CD4-positive, alpha-beta memory T cell (primary cell): ENCODE results near the gene PHC3. TPM values are rescaled to one million over a fixed set of nuclear protein-coding genes. Genes with fewer than 3 reads are reported as not detected.

Experiments used
- CTCF ChIA-PET: fragments of 350-600 bp; sonication (Branson Sonifier 250); formaldehyde crosslinking; loops from one replicate; lab custom pipeline; 2021; ENCODE audit warnings: inconsistent platforms; ENCODE audit not compliant: partially characterized antibody; lab: Charles Lee
- POLR2A ChIA-PET: fragments of 350-600 bp; sonication (Branson Sonifier 250); formaldehyde crosslinking; loops from one replicate; lab custom pipeline; 2021; ENCODE audit not compliant: partially characterized antibody; lab: Charles Lee
- DNase-seq, 5 donors: peaks; one replicate each; pipeline versions ENCODE4 v3.0.0 to v3.0.0-alpha.2; 2020 to 2022; ENCODE audit warnings: mixed read lengths in 1 of 5
- H3K27ac ChIP-seq: one replicate; pipeline ENCODE4 v1.7.0; 2013; ENCODE audit warnings: low read depth, low read length
- H3K27me3 ChIP-seq: 2 replicates; pipeline ENCODE4 v1.7.0; 2013; ENCODE audit warnings: mild to moderate bottlenecking, low read length, moderate library complexity; ENCODE audit not compliant: insufficient read depth
- H3K36me3 ChIP-seq: 2 replicates; pipeline ENCODE4 v1.7.0; 2013; ENCODE audit warnings: mild to moderate bottlenecking, low read length, moderate library complexity; ENCODE audit not compliant: insufficient read depth
- H3K4me1 ChIP-seq: 2 replicates; pipeline ENCODE4 v1.7.0; 2013; ENCODE audit warnings: mild to moderate bottlenecking, low read length, moderate library complexity; ENCODE audit not compliant: insufficient read depth
- H3K4me3 ChIP-seq, 2 donors: one replicate each; pipeline ENCODE4 v1.7.0; 2013; ENCODE audit warnings: low read length in 2 of 2, mild to moderate bottlenecking in 1 of 2
- H3K9me3 ChIP-seq, 2 donors: one replicate each; pipeline ENCODE4 v1.7.0; 2013; ENCODE audit warnings: low read length in 2 of 2, control low read depth in 1 of 2; ENCODE audit not compliant: control insufficient read depth in 1 of 2
- H3K27ac Mint-ChIP-seq, 7 donors: one replicate each; pipeline ENCODE4 v1.8.0; 2020 to 2021; ENCODE audit warnings: mixed read lengths in 7 of 7, mild to moderate bottlenecking in 6 of 7, inconsistent platforms in 3 of 7, moderate library complexity in 3 of 7
- H3K27me3 Mint-ChIP-seq, 2 donors: one replicate each; pipeline ENCODE4 v1.8.0; 2020 to 2021; ENCODE audit warnings: mixed read lengths in 2 of 2
- H3K36me3 Mint-ChIP-seq, 2 donors: one replicate each; pipeline ENCODE4 v1.8.0; 2020 to 2021; ENCODE audit warnings: mixed read lengths in 2 of 2, inconsistent platforms in 1 of 2, mild to moderate bottlenecking in 1 of 2
- H3K4me1 Mint-ChIP-seq, 4 donors: one replicate each; pipeline ENCODE4 v1.8.0; 2020 to 2021; ENCODE audit warnings: mixed read lengths in 4 of 4, mild to moderate bottlenecking in 1 of 4
- H3K4me3 Mint-ChIP-seq, 8 donors: one replicate each; pipeline ENCODE4 v1.8.0; 2020 to 2021; ENCODE audit warnings: mixed read lengths in 8 of 8, mild to moderate bottlenecking in 7 of 8, moderate library complexity in 6 of 8, inconsistent platforms in 3 of 8
- H3K9me3 Mint-ChIP-seq, 8 donors: one replicate each; pipeline ENCODE4 v1.8.0; 2020 to 2021; ENCODE audit warnings: mixed read lengths in 8 of 8, mild to moderate bottlenecking in 5 of 8, inconsistent platforms in 3 of 8, moderate library complexity in 1 of 8
- intact Hi-C: fragments of 100-400 bp; cut with micrococcal nuclease; formaldehyde crosslinking; loops from one replicate; pipeline ENCODE4 v1.15.1; 2023
- polyA plus RNA-seq, 2 donors: library from polyadenylated mRNA; unstranded; fragments of 300-500 nt; fragmentation: Illumina TruSeq; gene quantifications; one replicate each; pipeline ENCODE4 v1.2.3, GENCODE V29; 2021
- total RNA-seq, 2 experiments: library from RNA; stranded (reverse); gene quantifications; one replicate each; pipeline ENCODE4 v1.2.3, GENCODE V29; 2021

Gene PHC3
- total and polyA plus RNA-seq, 4 experiments from 2014 or later, result 29.2 to 173 (median 116) TPM

DNA sequence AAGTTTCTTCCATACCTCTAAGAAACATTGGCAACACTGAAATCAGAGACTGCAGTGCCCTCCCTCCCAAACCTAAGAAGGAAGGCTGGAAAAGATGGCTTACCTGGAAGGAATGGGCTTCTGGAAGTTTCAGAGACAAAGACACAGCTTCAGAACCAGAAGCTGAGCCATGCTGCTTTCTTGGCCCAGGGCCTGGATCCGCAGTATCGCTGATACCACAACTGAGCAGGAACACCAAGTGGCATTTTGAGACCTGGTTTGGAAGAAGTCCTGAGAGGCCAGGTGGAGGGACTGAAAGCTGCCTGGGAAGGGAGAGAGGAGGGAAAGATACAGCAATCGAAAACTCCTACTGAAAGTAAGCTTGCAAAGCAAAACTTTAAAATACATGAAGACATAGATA lies 124.0 kb downstream of the PHC3 start:
- Mint-ChIP-seq H3K4me3 (peak overlapping the region in 2 of 8 donors; percentile 1 to 42), H3K36me3 (peaks cover 0 to 4% of the 10 kb centered on the region in 2 donors), H3K4me1 (peaks cover 9 to 18% (median 13%) of the 10 kb centered on the region in 4 donors), H3K9me3 (no peaks in the 10 kb centered on the region), H3K27ac (no peak overlapping the region), H3K27me3 (no peaks in the 10 kb centered on the region)
- Histone ChIP-seq H3K4me1 (peaks cover 9% of the 10 kb centered on the region), H3K36me3 (no peaks in the 10 kb centered on the region), H3K27ac (no peak overlapping the region), H3K4me3 (no peak overlapping the region), H3K9me3 (no peaks in the 10 kb centered on the region), H3K27me3 (no peaks in the 10 kb centered on the region)
- CTCF ChIA-PET, result interaction anchor here (0.8 to 1.5 kb wide), 3 partner anchors 194 to 295 kb away, joined by 3 to 4 read pairs (median 3); no protein-coding TSS in a partner anchor
- POLR2A ChIA-PET, result no interaction called here
- intact Hi-C loops, result no loop called here
- DNase-seq, result no peak

DNA sequence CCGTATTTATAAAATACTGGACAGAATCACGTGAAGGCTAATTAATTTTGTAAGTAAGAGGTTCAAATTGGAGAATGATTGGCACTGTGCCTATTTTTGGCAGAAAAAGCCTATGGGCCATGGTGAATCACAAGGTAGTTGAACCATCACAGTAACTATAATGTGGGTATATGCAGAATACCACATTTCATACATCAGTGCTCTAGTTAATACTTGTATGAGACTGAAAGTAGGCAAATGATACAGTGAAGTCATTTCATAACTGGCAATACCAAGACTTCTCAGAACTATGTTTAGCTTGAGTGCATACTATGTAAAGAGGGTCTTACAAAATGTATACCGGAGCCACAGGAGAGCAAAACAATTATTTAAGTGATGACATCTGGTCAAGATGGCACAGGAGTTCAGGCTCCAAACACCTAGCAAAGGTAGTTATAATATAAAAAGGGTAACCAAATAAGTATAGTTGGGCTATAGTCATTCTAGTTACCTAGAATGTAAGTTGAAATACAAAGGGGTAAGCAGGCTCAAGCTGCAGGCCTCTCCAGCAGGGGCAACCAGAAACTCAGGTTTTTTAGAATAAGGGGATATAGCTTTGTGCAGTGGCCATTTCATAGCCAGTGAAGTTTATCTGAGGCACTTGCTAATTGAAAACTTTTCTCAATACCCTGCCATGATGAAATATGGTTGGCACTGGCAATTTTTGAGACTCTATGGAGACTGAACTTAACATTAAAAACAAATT lies 124.7 kb downstream of the PHC3 start:
- H3K27me3 Mint-ChIP-seq, result no peaks in the 10 kb centered on the region
- no peaks in the 10 kb centered on the region for H3K36me3 Mint-ChIP-seq
- intact Hi-C loops, result no loop called here
- no peak overlapping the region for H3K4me3 Mint-ChIP-seq
- Histone ChIP-seq H3K4me3 (no peak overlapping the region), H3K27ac (no peak overlapping the region), H3K9me3 (no peaks in the 10 kb centered on the region), H3K36me3 (no peaks in the 10 kb centered on the region), H3K4me1 (peaks cover 9% of the 10 kb centered on the region), H3K27me3 (no peaks in the 10 kb centered on the region)
- no peak for DNase-seq
- ChIA-PET POLR2A (interaction anchor here (0.6 kb wide), 1 partner anchor 113 kb away, joined by 3 read pairs; no protein-coding TSS in a partner anchor), CTCF (interaction anchor here (0.8 to 1.7 kb wide), 3 partner anchors 194 to 294 kb away, joined by 3 to 4 read pairs (median 4); no protein-coding TSS in a partner anchor)
- peak overlapping the region in 1 of 7 donors; percentile 36 for H3K27ac Mint-ChIP-seq
- no peaks in the 10 kb centered on the region for H3K9me3 Mint-ChIP-seq
- peaks cover 9 to 18% (median 13%) of the 10 kb centered on the region in 4 donors for H3K4me1 Mint-ChIP-seq

DNA sequence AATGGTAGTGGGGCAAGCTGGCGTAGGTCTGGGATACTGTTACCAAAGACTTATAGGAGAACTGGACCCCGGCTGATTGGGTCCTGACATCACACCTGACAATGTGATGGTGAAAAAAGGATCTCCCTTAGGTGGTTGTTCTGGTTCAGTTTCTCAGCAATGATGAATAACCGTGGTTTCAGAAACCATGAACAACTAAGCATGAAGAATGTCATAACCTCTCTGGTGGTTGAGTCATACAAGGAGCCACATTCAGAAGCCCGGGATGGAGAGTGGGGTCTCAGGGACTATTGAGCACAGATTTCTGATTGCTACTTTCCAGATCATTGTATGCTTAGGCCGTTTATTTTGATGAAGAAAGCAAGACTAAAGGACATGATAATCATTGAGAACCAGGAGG lies 126.3 kb downstream of the PHC3 start:
- H3K27me3 ChIP-seq, result no peaks in the 10 kb centered on the region
- Mint-ChIP-seq H3K27me3 (no peaks in the 10 kb centered on the region), H3K36me3 (no peaks in the 10 kb centered on the region), H3K9me3 (no peaks in the 10 kb centered on the region), H3K27ac (no peak overlapping the region), H3K4me1 (peaks cover 9 to 18% (median 15%) of the 10 kb centered on the region in 4 donors), H3K4me3 (no peak overlapping the region)
- intact Hi-C loops, result no loop called here
- ChIA-PET CTCF (interaction anchor here (1.3 to 1.7 kb wide), 2 partner anchors 191 to 193 kb away, joined by 3 to 4 read pairs; no protein-coding TSS in a partner anchor), POLR2A (no interaction called here)
- DNase-seq, result no peak
- peaks cover 9% of the 10 kb centered on the region for H3K4me1 ChIP-seq
- H3K36me3 ChIP-seq, result no peaks in the 10 kb centered on the region
- no peak overlapping the region for H3K27ac ChIP-seq
- no peaks in the 10 kb centered on the region for H3K9me3 ChIP-seq
- H3K4me3 ChIP-seq, result no peak overlapping the region

DNA sequence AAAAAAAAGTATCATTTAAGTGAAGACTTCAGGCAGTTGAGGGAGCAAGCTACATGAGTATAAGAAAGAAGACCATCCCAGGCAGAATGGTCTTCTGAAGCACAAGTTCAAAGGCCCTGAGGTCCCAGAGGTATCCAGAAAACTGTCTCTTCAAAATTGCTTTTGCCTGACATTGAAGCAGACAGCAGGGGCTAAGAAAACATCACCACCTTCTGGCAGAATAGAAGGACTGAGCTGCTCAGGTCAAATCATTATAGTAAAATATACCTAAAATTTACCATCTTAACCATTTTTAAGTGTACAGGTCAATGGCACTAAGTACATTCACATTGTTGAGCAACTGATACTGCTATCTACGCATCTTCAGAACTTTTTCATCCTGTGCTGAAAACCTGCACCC lies 127.3 kb downstream of the PHC3 start:
- intact Hi-C loops, result loop anchor here (1.0 kb wide), 1 partner anchor 191 kb away; no protein-coding TSS in a partner anchor
- DNase-seq, result peak in 4 of 5 donors; percentile 12 to 18 (median 16)
- Histone ChIP-seq H3K4me1 (peaks cover 9% of the 10 kb centered on the region), H3K27me3 (no peaks in the 10 kb centered on the region), H3K36me3 (no peaks in the 10 kb centered on the region), H3K27ac (no peak overlapping the region), H3K4me3 (no peak overlapping the region), H3K9me3 (no peaks in the 10 kb centered on the region)
- Mint-ChIP-seq H3K27ac (no peak overlapping the region), H3K4me3 (no peak overlapping the region), H3K9me3 (no peaks in the 10 kb centered on the region), H3K27me3 (no peaks in the 10 kb centered on the region), H3K4me1 (peaks cover 9 to 18% (median 15%) of the 10 kb centered on the region in 4 donors), H3K36me3 (no peaks in the 10 kb centered on the region)
- POLR2A ChIA-PET, result no interaction called here
- CTCF ChIA-PET, result interaction anchor here (1.3 to 1.5 kb wide), 3 partner anchors 20 to 192 kb away, joined by 3 to 6 read pairs (median 3); no protein-coding TSS in a partner anchor

DNA sequence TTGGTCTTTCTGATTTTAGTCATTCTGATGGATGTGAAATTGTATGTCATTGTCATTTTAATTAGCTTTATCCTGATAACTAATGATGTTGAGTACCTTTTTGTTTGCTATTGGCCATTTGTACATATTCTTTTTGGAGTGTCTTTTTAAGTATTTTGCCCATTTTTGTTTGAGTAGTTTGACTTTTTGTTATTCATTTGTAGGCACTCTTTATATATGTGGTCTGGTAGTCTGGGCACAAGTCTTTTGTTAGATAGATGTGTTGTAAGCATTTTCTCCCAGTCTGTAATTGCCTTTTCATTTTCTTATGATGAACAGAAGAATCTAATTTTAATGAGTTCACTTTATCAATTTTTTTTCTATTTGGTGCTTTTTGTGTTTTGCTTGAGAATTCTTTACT lies 129.1 kb downstream of the PHC3 start:
- intact Hi-C loops, result no loop called here
- no peaks in the 10 kb centered on the region for H3K36me3 Mint-ChIP-seq
- no peak for DNase-seq
- Histone ChIP-seq H3K9me3 (no peaks in the 10 kb centered on the region), H3K36me3 (no peaks in the 10 kb centered on the region), H3K4me1 (no peaks in the 10 kb centered on the region), H3K27ac (no peak overlapping the region), H3K4me3 (no peak overlapping the region), H3K27me3 (no peaks in the 10 kb centered on the region)
- no peak overlapping the region for H3K4me3 Mint-ChIP-seq
- no peaks in the 10 kb centered on the region for H3K9me3 Mint-ChIP-seq
- peaks cover 0 to 6% (median 4%) of the 10 kb centered on the region in 4 donors for H3K4me1 Mint-ChIP-seq
- ChIA-PET CTCF (interaction anchor here (1.6 to 1.7 kb wide), 2 partner anchors 12 to 317 kb away, joined by 3 to 8 read pairs; no protein-coding TSS in a partner anchor), POLR2A (no interaction called here)
- H3K27ac Mint-ChIP-seq, result no peak overlapping the region
- H3K27me3 Mint-ChIP-seq, result no peaks in the 10 kb centered on the region

DNA sequence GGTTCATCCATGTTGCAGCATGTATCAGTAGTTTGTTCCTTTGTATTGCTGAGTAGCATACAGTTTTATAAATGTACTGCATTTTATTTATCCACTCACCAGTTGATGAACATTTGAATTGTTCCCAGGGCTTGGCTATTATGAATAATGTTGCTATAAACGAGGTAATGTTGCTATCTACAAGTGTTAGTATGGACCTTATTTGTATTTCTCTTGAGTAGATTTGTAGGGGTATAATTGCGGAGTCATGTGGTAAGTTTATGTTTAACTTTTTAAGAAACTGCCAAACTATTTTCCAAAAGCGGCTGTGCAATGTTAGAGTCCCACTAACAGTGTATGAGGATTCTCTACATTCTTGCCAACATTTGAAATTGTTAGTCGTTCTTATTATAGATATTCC lies 130.8 kb downstream of the PHC3 start:
- Histone ChIP-seq H3K36me3 (no peaks in the 10 kb centered on the region), H3K4me3 (no peak overlapping the region), H3K4me1 (peaks cover 2% of the 10 kb centered on the region), H3K27ac (no peak overlapping the region), H3K27me3 (no peaks in the 10 kb centered on the region), H3K9me3 (no peaks in the 10 kb centered on the region)
- intact Hi-C loops, result no loop called here
- H3K4me3 Mint-ChIP-seq, result no peak overlapping the region
- H3K9me3 Mint-ChIP-seq, result no peaks in the 10 kb centered on the region
- no peak overlapping the region for H3K27ac Mint-ChIP-seq
- H3K4me1 Mint-ChIP-seq, result peaks cover 2 to 10% (median 8%) of the 10 kb centered on the region in 4 donors
- no peaks in the 10 kb centered on the region for H3K27me3 Mint-ChIP-seq
- POLR2A ChIA-PET, result no interaction called here
- CTCF ChIA-PET, result no interaction called here
- H3K36me3 Mint-ChIP-seq, result no peaks in the 10 kb centered on the region
- DNase-seq, result no peak

DNA sequence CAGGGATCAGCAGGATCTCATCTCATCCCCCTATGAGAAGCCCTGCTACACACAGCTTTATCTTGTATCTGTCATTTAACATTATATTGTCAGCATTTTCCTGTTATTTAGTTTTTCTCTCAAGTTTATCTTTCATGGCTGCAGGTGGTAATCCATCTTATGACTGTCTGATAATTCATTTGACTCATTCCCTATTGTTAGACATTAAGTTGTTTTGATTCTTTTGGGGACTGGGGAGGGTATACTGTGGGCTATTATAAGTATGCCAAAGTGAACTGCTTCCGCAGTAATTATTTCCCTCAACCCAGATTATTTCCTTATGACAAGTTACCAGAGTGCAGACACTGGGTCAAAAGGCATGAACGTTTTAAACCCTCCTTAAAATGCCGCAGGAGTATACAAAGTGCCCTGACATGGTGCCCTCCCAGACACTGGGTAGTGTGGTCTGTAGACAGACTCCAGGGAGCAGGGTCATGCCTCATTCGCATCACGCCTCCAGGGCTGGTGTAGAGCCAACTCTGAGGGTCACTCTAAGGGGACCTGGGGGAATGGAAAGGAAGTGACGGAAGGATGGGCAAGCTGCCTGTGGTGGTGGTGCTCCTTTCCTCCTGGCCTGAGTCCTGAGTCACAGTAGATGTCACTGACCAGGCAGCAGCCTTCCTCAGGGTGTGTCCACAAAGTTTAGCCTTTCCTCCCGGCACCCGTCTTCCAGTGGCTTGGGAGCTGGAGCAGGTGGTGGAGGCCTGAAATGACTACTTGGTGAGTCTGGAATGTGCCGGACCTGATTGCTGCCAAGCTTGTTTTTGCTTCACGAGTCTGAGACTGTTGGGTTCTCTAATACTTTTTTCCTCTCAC lies 132.2 kb downstream of the PHC3 start:
- CTCF ChIA-PET, result no interaction called here
- intact Hi-C loops, result no loop called here

More for the DNA sequence above, 132.2 kb downstream of the PHC3 start:
- H3K4me1 ChIP-seq, result peaks cover 5% of the 10 kb centered on the region
- no peaks in the 10 kb centered on the region for H3K27me3 ChIP-seq
- no peaks in the 10 kb centered on the region for H3K27me3 Mint-ChIP-seq
- POLR2A ChIA-PET, result interaction anchor here (0.7 kb wide), 1 partner anchor 9 kb away, joined by 3 read pairs; no protein-coding TSS in a partner anchor
- no peak overlapping the region for H3K27ac ChIP-seq
- H3K4me1 Mint-ChIP-seq, result peaks cover 7 to 20% (median 16%) of the 10 kb centered on the region in 4 donors
- no peak overlapping the region for H3K4me3 ChIP-seq
- H3K4me3 Mint-ChIP-seq, result no peak overlapping the region
- H3K9me3 ChIP-seq, result no peaks in the 10 kb centered on the region
- no peaks in the 10 kb centered on the region for H3K9me3 Mint-ChIP-seq
- no peaks in the 10 kb centered on the region for H3K36me3 Mint-ChIP-seq
- no peak for DNase-seq
- H3K36me3 ChIP-seq, result no peaks in the 10 kb centered on the region
- H3K27ac Mint-ChIP-seq, result no peak overlapping the region
